WTC11 (cell line): ENCODE data around the gene TGM2. TPM values are rescaled to one million over a fixed set of nuclear protein-coding genes. Genes with fewer than 3 reads are reported as not detected.
"Not testable (repeated sequence)": the region's sequence is repeated elsewhere in the genome, so short reads cannot be mapped to it uniquely, and the experiment has no call there.

Experiments used
- ATAC-seq: fragments of 200-7000 bp; cut with Tn5 transposase; 2 replicates; pipeline ENCODE4 v1.10.0; 2021; ENCODE audit warnings: mild to moderate bottlenecking, moderate library complexity
- CTCF ChIA-PET: fragments of 300-600 bp; sonication (Branson Sonifier 250); formaldehyde crosslinking; loops from one replicate; lab custom pipeline; 2021; ENCODE audit warnings: antibody characterized with exemption; lab: Charles Lee
- POLR2A ChIA-PET: fragments of 350-600 bp; sonication (Branson Sonifier 250); formaldehyde crosslinking; loops from one replicate; lab custom pipeline; 2021; ENCODE audit warnings: antibody characterized with exemption; lab: Charles Lee
- DNase-seq: peaks from one replicate; pipeline ENCODE4 v3.0.0; 2021; ENCODE audit warnings: low spot score
- H3K27ac Mint-ChIP-seq: 2 replicates; pipeline ENCODE4 v1.8.0; 2021; ENCODE audit warnings: mixed read lengths
- H3K27me3 Mint-ChIP-seq: 2 replicates; pipeline ENCODE4 v1.8.0; 2021; ENCODE audit warnings: low read depth, mild to moderate bottlenecking, moderate library complexity, mixed read lengths
- H3K36me3 Mint-ChIP-seq: 2 replicates; pipeline ENCODE4 v1.8.0; 2021; ENCODE audit warnings: mixed read lengths
- H3K4me1 Mint-ChIP-seq: 2 replicates; pipeline ENCODE4 v1.8.0; 2022; ENCODE audit warnings: mixed read lengths
- H3K4me3 Mint-ChIP-seq: 2 replicates; pipeline ENCODE4 v1.8.0; 2021; ENCODE audit warnings: mild to moderate bottlenecking, moderate library complexity, mixed read lengths
- H3K9me3 Mint-ChIP-seq: 2 replicates; pipeline ENCODE4 v1.8.0; 2021; ENCODE audit warnings: mixed read lengths
- CREM ChIP-seq: sonication (generic); formaldehyde crosslinking; IDR thresholded peaks from 2 replicates; pipeline ENCODE4 v1.8.1; 2022; ENCODE audit warnings: mild to moderate bottlenecking, missing genetic modification reagents, moderate library complexity
- ELF4 ChIP-seq: sonication (generic); formaldehyde crosslinking; IDR thresholded peaks from 2 replicates; pipeline ENCODE4 v1.8.1; 2022; ENCODE audit warnings: low read depth, mild to moderate bottlenecking, moderate library complexity, missing genetic modification reagents
- EMX1 ChIP-seq: fragments of 250-450 bp; sonication (Bioruptor Pico); IDR thresholded peaks from 2 replicates; pipeline ENCODE4 v1.8.0; 2021; ENCODE audit warnings: mild to moderate bottlenecking
- FOXK1 ChIP-seq: sonication (generic); formaldehyde crosslinking; IDR thresholded peaks from 2 replicates; pipeline ENCODE4 v1.8.0; 2022; ENCODE audit warnings: mild to moderate bottlenecking, moderate library complexity, missing genetic modification reagents
- GRHL2 ChIP-seq: fragments of 250-450 bp; sonication (Bioruptor Pico); IDR thresholded peaks from 2 replicates; pipeline ENCODE4 v1.8.0; 2022; ENCODE audit warnings: mild to moderate bottlenecking, moderate library complexity; ENCODE audit not compliant: insufficient replicate concordance, severe bottlenecking
- NFE2L1 ChIP-seq: sonication (generic); formaldehyde crosslinking; IDR thresholded peaks from 2 replicates; pipeline ENCODE4 v1.8.1; 2023; ENCODE audit warnings: missing genetic modification reagents
- SP1 ChIP-seq: sonication (generic); formaldehyde crosslinking; conservative IDR thresholded peaks from 2 replicates; pipeline ENCODE4 v1.8.1; 2022; ENCODE audit warnings: missing genetic modification reagents
- TCF7 ChIP-seq: sonication (generic); formaldehyde crosslinking; IDR thresholded peaks from 2 replicates; pipeline ENCODE4 v1.8.0; 2022; ENCODE audit warnings: mild to moderate bottlenecking, low read depth, missing genetic modification reagents, moderate library complexity
- TEAD4 ChIP-seq: sonication (generic); formaldehyde crosslinking; IDR thresholded peaks from 2 replicates; pipeline ENCODE4 v1.8.0; 2022; ENCODE audit warnings: mild to moderate bottlenecking, missing genetic modification reagents
- ZNF396 ChIP-seq: fragments of 250-450 bp; sonication (Bioruptor Pico); IDR thresholded peaks from 2 replicates; pipeline ENCODE4 v1.8.0; 2021; ENCODE audit warnings: mild to moderate bottlenecking, moderate library complexity, borderline replicate concordance
- total RNA-seq: library from RNA; stranded (reverse); gene quantifications from 3 replicates; pipeline ENCODE4 v1.2.3, GENCODE V29; 2021
- TF ChIP-seq, protein P1 (sequence below): sonication (generic); formaldehyde crosslinking; IDR thresholded peaks from 2 replicates; pipeline ENCODE4 v1.8.1; 2023; ENCODE audit warnings: mild to moderate bottlenecking, moderate library complexity, missing genetic modification reagents
- TF ChIP-seq, protein P2 (sequence below): sonication (generic); formaldehyde crosslinking; IDR thresholded peaks from 2 replicates; pipeline ENCODE4 v1.8.0; 2023; ENCODE audit warnings: missing genetic modification reagents
- TF ChIP-seq, protein P3 (sequence below): sonication (generic); formaldehyde crosslinking; IDR thresholded peaks from 2 replicates; pipeline ENCODE4 v1.8.0; 2022; ENCODE audit warnings: mild to moderate bottlenecking, missing genetic modification reagents
- TF ChIP-seq, protein P4 (sequence below): sonication (generic); formaldehyde crosslinking; conservative IDR thresholded peaks from 2 replicates; pipeline ENCODE4 v1.8.1; 2023; ENCODE audit warnings: mild to moderate bottlenecking, low read depth, missing genetic modification reagents, moderate library complexity
- TF ChIP-seq, protein P5 (sequence below): sonication (generic); formaldehyde crosslinking; IDR thresholded peaks from 2 replicates; pipeline ENCODE4 v1.8.1; 2022; ENCODE audit warnings: mild to moderate bottlenecking, moderate library complexity, missing genetic modification reagents
- TF ChIP-seq, protein P6 (sequence below): sonication (generic); formaldehyde crosslinking; IDR thresholded peaks from 2 replicates; pipeline ENCODE4 v1.8.1; 2022; ENCODE audit warnings: low read depth, missing genetic modification reagents, borderline replicate concordance

TGM2 gene
- total RNA-seq, 1 experiment from 2014 or later, result 1.5 TPM

DNA sequence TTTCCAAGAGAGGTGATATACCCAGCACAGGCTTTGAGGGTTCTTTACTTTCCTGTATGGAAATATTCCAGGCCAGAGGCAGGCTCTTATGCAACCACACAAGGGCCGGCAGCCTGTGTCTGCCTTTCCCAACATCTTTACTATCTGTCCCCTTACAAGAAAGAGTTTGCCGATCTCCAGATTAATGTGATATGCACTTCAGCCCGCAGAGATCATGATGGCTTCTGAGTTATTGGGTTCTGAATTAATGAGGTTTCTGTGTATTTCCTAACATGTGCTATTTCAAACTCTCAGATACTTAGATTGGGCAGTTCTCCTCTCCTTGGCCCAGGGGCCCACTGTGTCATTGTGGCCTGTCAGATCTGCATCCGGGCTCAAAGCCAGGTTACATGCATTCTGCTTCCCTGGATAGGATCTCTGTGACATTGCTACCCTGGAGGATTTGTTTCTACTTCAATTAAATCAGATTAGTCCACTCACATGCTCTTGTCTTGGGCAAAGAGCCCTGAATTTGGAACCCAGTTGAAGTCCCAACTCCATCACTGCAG, 56.6 kb downstream of the TGM2 start:
- Mint-ChIP-seq H3K4me3 (no peak overlapping the region), H3K27ac (no peak overlapping the region), H3K27me3 (no peaks in the 10 kb centered on the region), H3K36me3 (no peaks in the 10 kb centered on the region), H3K9me3 (no peaks in the 10 kb centered on the region), H3K4me1 (peaks cover 1% of the 10 kb centered on the region; the same call in 1 of the 2 replicates)
- no peak for DNase-seq
- no peak for ATAC-seq
- CTCF ChIA-PET, result interaction anchor here (2.7 kb wide), 1 partner anchor 113 kb away, joined by 15 read pairs; no protein-coding TSS in a partner anchor
- POLR2A ChIA-PET, result no interaction called here
- TF ChIP-seq, protein P1, sequence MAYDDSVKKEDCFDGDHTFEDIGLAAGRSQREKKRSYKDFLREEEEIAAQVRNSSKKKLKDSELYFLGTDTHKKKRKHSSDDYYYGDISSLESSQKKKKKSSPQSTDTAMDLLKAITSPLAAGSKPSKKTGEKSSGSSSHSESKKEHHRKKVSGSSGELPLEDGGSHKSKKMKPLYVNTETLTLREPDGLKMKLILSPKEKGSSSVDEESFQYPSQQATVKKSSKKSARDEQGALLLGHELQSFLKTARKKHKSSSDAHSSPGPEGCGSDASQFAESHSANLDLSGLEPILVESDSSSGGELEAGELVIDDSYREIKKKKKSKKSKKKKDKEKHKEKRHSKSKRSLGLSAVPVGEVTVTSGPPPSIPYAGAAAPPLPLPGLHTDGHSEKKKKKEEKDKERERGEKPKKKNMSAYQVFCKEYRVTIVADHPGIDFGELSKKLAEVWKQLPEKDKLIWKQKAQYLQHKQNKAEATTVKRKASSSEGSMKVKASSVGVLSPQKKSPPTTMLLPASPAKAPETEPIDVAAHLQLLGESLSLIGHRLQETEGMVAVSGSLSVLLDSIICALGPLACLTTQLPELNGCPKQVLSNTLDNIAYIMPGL (CRISPR knock-in tag), result no peak
- TF ChIP-seq, protein P2, sequence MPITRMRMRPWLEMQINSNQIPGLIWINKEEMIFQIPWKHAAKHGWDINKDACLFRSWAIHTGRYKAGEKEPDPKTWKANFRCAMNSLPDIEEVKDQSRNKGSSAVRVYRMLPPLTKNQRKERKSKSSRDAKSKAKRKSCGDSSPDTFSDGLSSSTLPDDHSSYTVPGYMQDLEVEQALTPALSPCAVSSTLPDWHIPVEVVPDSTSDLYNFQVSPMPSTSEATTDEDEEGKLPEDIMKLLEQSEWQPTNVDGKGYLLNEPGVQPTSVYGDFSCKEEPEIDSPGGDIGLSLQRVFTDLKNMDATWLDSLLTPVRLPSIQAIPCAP (CRISPR knock-in tag), result no peak
- no peak for TF ChIP-seq TCF7 (CRISPR knock-in tag)
- no peak for TF ChIP-seq CREM (CRISPR knock-in tag)
- TF ChIP-seq ZNF396, result no peak
- no peak for TF ChIP-seq TEAD4
- TF ChIP-seq, protein P3, sequence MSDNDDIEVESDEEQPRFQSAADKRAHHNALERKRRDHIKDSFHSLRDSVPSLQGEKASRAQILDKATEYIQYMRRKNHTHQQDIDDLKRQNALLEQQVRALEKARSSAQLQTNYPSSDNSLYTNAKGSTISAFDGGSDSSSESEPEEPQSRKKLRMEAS (CRISPR knock-in tag), result no peak
- no peak for TF ChIP-seq ELF4 (CRISPR knock-in tag)
- no peak for TF ChIP-seq NFE2L1 (CRISPR knock-in tag)
- TF ChIP-seq, protein P4, sequence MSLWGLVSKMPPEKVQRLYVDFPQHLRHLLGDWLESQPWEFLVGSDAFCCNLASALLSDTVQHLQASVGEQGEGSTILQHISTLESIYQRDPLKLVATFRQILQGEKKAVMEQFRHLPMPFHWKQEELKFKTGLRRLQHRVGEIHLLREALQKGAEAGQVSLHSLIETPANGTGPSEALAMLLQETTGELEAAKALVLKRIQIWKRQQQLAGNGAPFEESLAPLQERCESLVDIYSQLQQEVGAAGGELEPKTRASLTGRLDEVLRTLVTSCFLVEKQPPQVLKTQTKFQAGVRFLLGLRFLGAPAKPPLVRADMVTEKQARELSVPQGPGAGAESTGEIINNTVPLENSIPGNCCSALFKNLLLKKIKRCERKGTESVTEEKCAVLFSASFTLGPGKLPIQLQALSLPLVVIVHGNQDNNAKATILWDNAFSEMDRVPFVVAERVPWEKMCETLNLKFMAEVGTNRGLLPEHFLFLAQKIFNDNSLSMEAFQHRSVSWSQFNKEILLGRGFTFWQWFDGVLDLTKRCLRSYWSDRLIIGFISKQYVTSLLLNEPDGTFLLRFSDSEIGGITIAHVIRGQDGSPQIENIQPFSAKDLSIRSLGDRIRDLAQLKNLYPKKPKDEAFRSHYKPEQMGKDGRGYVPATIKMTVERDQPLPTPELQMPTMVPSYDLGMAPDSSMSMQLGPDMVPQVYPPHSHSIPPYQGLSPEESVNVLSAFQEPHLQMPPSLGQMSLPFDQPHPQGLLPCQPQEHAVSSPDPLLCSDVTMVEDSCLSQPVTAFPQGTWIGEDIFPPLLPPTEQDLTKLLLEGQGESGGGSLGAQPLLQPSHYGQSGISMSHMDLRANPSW (CRISPR knock-in tag), result no peak
- TF ChIP-seq SP1, result no peak
- TF ChIP-seq, protein P5, sequence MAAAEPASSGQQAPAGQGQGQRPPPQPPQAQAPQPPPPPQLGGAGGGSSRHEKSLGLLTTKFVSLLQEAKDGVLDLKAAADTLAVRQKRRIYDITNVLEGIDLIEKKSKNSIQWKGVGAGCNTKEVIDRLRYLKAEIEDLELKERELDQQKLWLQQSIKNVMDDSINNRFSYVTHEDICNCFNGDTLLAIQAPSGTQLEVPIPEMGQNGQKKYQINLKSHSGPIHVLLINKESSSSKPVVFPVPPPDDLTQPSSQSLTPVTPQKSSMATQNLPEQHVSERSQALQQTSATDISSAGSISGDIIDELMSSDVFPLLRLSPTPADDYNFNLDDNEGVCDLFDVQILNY (CRISPR knock-in tag), result no peak
- no peak for TF ChIP-seq FOXK1
- TF ChIP-seq EMX1, result no peak
- TF ChIP-seq, protein P6, sequence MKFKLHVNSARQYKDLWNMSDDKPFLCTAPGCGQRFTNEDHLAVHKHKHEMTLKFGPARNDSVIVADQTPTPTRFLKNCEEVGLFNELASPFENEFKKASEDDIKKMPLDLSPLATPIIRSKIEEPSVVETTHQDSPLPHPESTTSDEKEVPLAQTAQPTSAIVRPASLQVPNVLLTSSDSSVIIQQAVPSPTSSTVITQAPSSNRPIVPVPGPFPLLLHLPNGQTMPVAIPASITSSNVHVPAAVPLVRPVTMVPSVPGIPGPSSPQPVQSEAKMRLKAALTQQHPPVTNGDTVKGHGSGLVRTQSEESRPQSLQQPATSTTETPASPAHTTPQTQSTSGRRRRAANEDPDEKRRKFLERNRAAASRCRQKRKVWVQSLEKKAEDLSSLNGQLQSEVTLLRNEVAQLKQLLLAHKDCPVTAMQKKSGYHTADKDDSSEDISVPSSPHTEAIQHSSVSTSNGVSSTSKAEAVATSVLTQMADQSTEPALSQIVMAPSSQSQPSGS, result no peak
- no peak for TF ChIP-seq GRHL2 (CRISPR knock-in tag)

DNA sequence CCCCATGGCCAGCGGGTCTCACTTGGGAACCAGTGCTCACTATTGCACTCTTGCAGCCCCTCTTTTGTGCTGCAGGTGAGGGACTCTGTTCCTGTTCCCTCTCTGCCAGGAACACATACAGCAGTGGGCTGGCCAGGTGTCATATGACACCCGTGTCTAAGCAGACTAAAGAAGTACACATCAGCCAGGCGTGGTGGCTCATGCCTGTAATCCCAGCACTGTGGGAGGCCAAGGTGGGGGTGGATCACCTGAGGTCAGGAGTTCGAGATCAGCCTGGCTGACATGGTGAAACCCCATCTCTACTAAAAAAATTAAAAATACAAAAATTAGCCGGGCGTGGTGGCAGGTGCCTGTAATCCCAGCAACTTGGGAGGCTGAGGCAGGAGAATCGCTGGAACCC, 57.2 kb downstream of the TGM2 start:
- H3K4me3 Mint-ChIP-seq, POLR2A ChIA-PET, H3K27ac Mint-ChIP-seq, H3K9me3 Mint-ChIP-seq, H3K27me3 Mint-ChIP-seq, H3K36me3 Mint-ChIP-seq, DNase-seq, CTCF ChIA-PET, H3K4me1 Mint-ChIP-seq, ATAC-seq: not testable (repeated sequence)

DNA sequence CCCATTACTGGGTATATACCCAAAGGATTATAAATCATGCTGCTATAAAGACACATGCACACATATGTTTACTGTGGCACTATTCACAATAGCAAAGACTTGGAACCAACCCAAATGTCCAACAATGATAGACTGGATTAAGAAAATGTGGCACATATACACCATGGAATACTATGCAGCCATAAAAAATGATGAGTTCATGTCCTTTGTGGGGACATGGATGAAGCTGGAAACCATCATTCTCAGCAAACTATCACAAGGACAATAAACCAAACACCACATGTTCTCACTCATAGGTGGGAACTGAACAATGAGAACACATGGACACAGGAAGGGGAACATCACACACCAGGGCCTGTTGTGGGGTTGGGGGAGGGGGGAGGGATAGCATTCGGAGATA, 57.7 kb downstream of the TGM2 start:
- H3K36me3 Mint-ChIP-seq, H3K9me3 Mint-ChIP-seq, DNase-seq, H3K27ac Mint-ChIP-seq, POLR2A ChIA-PET, H3K4me1 Mint-ChIP-seq, H3K4me3 Mint-ChIP-seq, ATAC-seq, H3K27me3 Mint-ChIP-seq, CTCF ChIA-PET: not testable (repeated sequence)
